K562 (cell line): ENCODE data around the gene NOL4L. TPM values are rescaled to one million over a fixed set of nuclear protein-coding genes. Genes with fewer than 3 reads are reported as not detected.

Experiments
- ATAC-seq: fragments of 200-7000 bp; cut with Tn5 transposase; 3 replicates; pipeline ENCODE4 v1.9.1; 2020; ENCODE audit warnings: moderate library complexity
- BruUV-seq: library from RNA; stranded (reverse); fragments of 400-500 nt; replicated peaks from 2 replicates; lab custom pipeline; 2021; lab: Mats Ljungman, UMichigan
- CTCF ChIA-PET: fragments of 300-600 bp; formaldehyde crosslinking; extraction: SDS; loops from one replicate; lab custom pipeline; 2021; ENCODE audit warnings: low intra/inter-chr PET ratio; lab: Yijun Ruan, JAX
- POLR2A ChIA-PET: fragments of 300-600, 350-650 bp; sonication (Branson Sonifier 250); formaldehyde crosslinking; extraction: SDS; loops from one replicate; lab custom pipeline; 2021; ENCODE audit warnings: antibody characterized with exemption, inconsistent platforms; lab: Yijun Ruan, JAX
- DNase-seq, 4 experiments: peaks; one replicate each; pipeline versions ENCODE4 v3.0.0 to v3.0.0-alpha.2; 2011 to 2018; ENCODE audit warnings: low spot score in 3 of 4, mixed read lengths in 3 of 4; ENCODE audit errors: extremely low read depth in 1 of 4
- FAIRE-seq: peaks from 2 replicates; lab custom pipeline; 2011; peaks lifted over from hg19 to GRCh38; lab: Jason Lieb, UNC
- H2AFZ ChIP-seq: 2 replicates; pipeline ENCODE4 v1.6.0; 2011; ENCODE audit warnings: low read depth, low read length, control low read depth, inconsistent platforms
- H3K27ac ChIP-seq: fragments of 200-600 bp; 3 replicates; pipeline ENCODE4 v1.8.0; 2011; ENCODE audit warnings: low read depth, mild to moderate bottlenecking, control low read depth, inconsistent platforms, low read length, moderate library complexity, mixed read lengths; ENCODE audit errors: extremely low read depth
- H3K27me3 ChIP-seq, 2 experiments: fragments of 300-600 bp in 1 of 2; 2 replicates in 1 of 2; 3 replicates in 1 of 2; pipeline versions ENCODE4 v1.6.0 to v1.8.0; 2011; ENCODE audit warnings: inconsistent platforms in 2 of 2, low read length in 2 of 2, mild to moderate bottlenecking in 1 of 2, mixed read lengths in 1 of 2, moderate library complexity in 1 of 2; ENCODE audit not compliant: control insufficient read depth in 2 of 2, insufficient read depth in 2 of 2
- H3K36me3 ChIP-seq: fragments of 300-600 bp; 3 replicates; pipeline ENCODE4 v1.8.0; 2011; ENCODE audit warnings: mild to moderate bottlenecking, low read length, inconsistent platforms; ENCODE audit not compliant: control insufficient read depth, insufficient read depth
- H3K4me1 ChIP-seq, 2 experiments: fragments of 200-600 bp in 1 of 2; replicated peaks in 1 of 2; 2 replicates in 1 of 2; 3 replicates in 1 of 2; pipeline versions ENCODE4 v1.5.1 to v1.8.0; 2011; ENCODE audit warnings: inconsistent platforms in 2 of 2, low read length in 2 of 2, mild to moderate bottlenecking in 1 of 2, mixed read lengths in 1 of 2, moderate library complexity in 1 of 2; ENCODE audit not compliant: control insufficient read depth in 2 of 2, insufficient read depth in 2 of 2
- H3K4me2 ChIP-seq: 2 replicates; pipeline ENCODE4 v1.6.1; 2011; ENCODE audit warnings: low read length, control low read depth, inconsistent platforms, mixed read lengths; ENCODE audit not compliant: insufficient read depth
- H3K4me3 ChIP-seq: fragments of 200-600 bp; sonication (generic), shearing (Covaris generic); 2 replicates; pipeline ENCODE4 v1.5.1; 2016; ENCODE audit warnings: control low read depth, inconsistent platforms
- H3K79me2 ChIP-seq: fragments of 200-600 bp; 3 replicates; pipeline ENCODE4 v1.8.0; 2011; ENCODE audit warnings: low read length, inconsistent platforms; ENCODE audit not compliant: control insufficient read depth, insufficient read depth
- H3K9ac ChIP-seq, 2 experiments: 2 replicates each; pipeline versions ENCODE4 v1.6.0 to v1.6.1; 2011; ENCODE audit warnings: low read depth in 2 of 2, low read length in 2 of 2, control low read depth in 1 of 2, inconsistent platforms in 1 of 2, mild to moderate bottlenecking in 1 of 2, mixed read lengths in 1 of 2; ENCODE audit not compliant: insufficient read depth in 1 of 2
- H3K9me1 ChIP-seq: one replicate; pipeline ENCODE4 v1.6.0; 2011; ENCODE audit warnings: inconsistent platforms, mild to moderate bottlenecking, low read length, moderate library complexity; ENCODE audit not compliant: control insufficient read depth, insufficient read depth
- H3K9me3 ChIP-seq: replicated peaks from 2 replicates; pipeline ENCODE4 v1.5.1; 2011; ENCODE audit warnings: low read depth, low read length, inconsistent platforms; ENCODE audit not compliant: control insufficient read depth, insufficient read depth
- H4K20me1 ChIP-seq: replicated peaks from 2 replicates; pipeline ENCODE4 v1.6.1; 2011; ENCODE audit warnings: low read length, inconsistent platforms, mixed read lengths; ENCODE audit not compliant: control insufficient read depth, insufficient read depth
- ELF4 ChIP-seq: fragments of 450-650 bp; formaldehyde crosslinking; IDR thresholded peaks from 2 replicates; pipeline ENCODE4 v1.4.0; 2022; ENCODE audit warnings: missing genetic modification characterization
- RBBP5 ChIP-seq: fragments of 200-600 bp; sonication (generic); IDR thresholded peaks from 2 replicates; pipeline ENCODE4 v1.6.1; 2012; ENCODE audit warnings: borderline replicate concordance, mild to moderate bottlenecking, low read length, control low read depth, inconsistent platforms; ENCODE audit not compliant: insufficient read depth, poor library complexity, severe bottlenecking
- ZKSCAN3 ChIP-seq: fragments of 250-450 bp; sonication (Bioruptor Pico); IDR thresholded peaks from 2 replicates; pipeline ENCODE4 v1.4.0; 2020
- ZNF398 ChIP-seq: fragments of 250-450 bp; sonication (Bioruptor Pico); IDR thresholded peaks from 2 replicates; pipeline ENCODE4 v1.8.0; 2021; ENCODE audit warnings: moderate library complexity, mild to moderate bottlenecking, inconsistent platforms
- ZNF431 ChIP-seq: sonication (generic); formaldehyde crosslinking; IDR thresholded peaks from 2 replicates; pipeline ENCODE4 v1.8.0; 2022; ENCODE audit warnings: mild to moderate bottlenecking, missing genetic modification reagents
- ZNF436 ChIP-seq: fragments of 250-450, 450-650 bp; sonication (Bioruptor Pico); formaldehyde crosslinking; IDR thresholded peaks from 2 replicates; pipeline ENCODE4 v1.7.0; 2020; ENCODE audit warnings: mild to moderate bottlenecking
- WGBS: fragments of 100-300 bp; shearing (Covaris generic); methylation state at CpG from one replicate; pipeline ENCODE4 v1.1.6; 2016; ENCODE audit warnings: low coverage, mixed read lengths; ENCODE audit not compliant: insufficient coverage; ENCODE audit errors: missing lambda C conversion rate; 5-methylcytosine and 5-hydroxymethylcytosine counted together
- in situ Hi-C: fragments of 300-500 bp; cut with MboI; formaldehyde crosslinking; loops from 4 replicates; pipeline ENCODE4 v1.15.0; 2018; ENCODE audit warnings: inconsistent platforms, mixed read lengths
- intact Hi-C: fragments of 100-400 bp; cut with micrococcal nuclease; formaldehyde crosslinking; loops from 2 replicates; pipeline ENCODE4 v1.14.2; 2022
- polyA plus RNA-seq, 8 experiments: library from polyadenylated mRNA; depleted of rRNA in 4 of 8; stranded (reverse) in 5 of 8; unstranded in 3 of 8; fragments of >200 nt; fragmentation: Nextera tagmentation in 2 of 8; fragmentation: Illumina TruSeq in 1 of 8; extraction: Ambion mirVana in 2 of 8; extraction: Trizol in 1 of 8; gene quantifications; 2 replicates each; pipeline versions ENCODE4 v1.2.1 to v1.2.3, GENCODE V29; 2011 to 2014; ENCODE audit warnings: inconsistent platforms in 1 of 8, missing spikeins in 1 of 8
- total RNA-seq, 7 experiments: library from RNA; depleted of rRNA in 6 of 7; stranded (reverse); fragments of >200 nt in 6 of 7; fragmentation: Illumina TruSeq in 2 of 7; extraction: Trizol in 2 of 7; gene quantifications; 2 replicates each; pipeline versions ENCODE4 v1.2.1 to v1.2.3, GENCODE V29; 2011 to 2021; ENCODE audit warnings: low replicate concordance in 1 of 7
- TF ChIP-seq, protein P1 (sequence below), 2 experiments: IDR thresholded peaks; 2 replicates each; pipeline ENCODE4 v1.6.1; 2011; ENCODE audit warnings: borderline replicate concordance in 1 of 2, control low read depth in 1 of 2, low read depth in 1 of 2, low read length in 1 of 2, mild to moderate bottlenecking in 1 of 2, mixed read lengths in 1 of 2, moderate library complexity in 1 of 2; ENCODE audit not compliant: insufficient read depth in 1 of 2, insufficient read length in 1 of 2, poor library complexity in 1 of 2, severe bottlenecking in 1 of 2; ENCODE audit errors: extremely low read depth in 1 of 2
- TF ChIP-seq, protein P2 (sequence below): fragments of 450-650 bp; formaldehyde crosslinking; IDR thresholded peaks from 2 replicates; pipeline ENCODE4 v1.4.0; 2022; ENCODE audit warnings: mild to moderate bottlenecking, moderate library complexity
- TF ChIP-seq, protein P3 (sequence below): fragments of 250-450 bp; sonication (Bioruptor Pico); IDR thresholded peaks from 2 replicates; pipeline ENCODE4 v1.8.0; 2021; ENCODE audit warnings: mild to moderate bottlenecking, moderate library complexity
- TF ChIP-seq, protein P4 (sequence below), 3 experiments: fragments of 200-800 bp in 1 of 3; sonication (Bioruptor generic) in 1 of 3; sonication (generic) in 1 of 3; formaldehyde crosslinking in 1 of 3; IDR thresholded peaks; 2 replicates each; pipeline versions ENCODE4 v1.6.1 to v1.8.0; 2016 to 2022; ENCODE audit warnings: mild to moderate bottlenecking in 2 of 3, missing compliant biosample characterization in 2 of 3, missing genetic modification characterization in 2 of 3, missing genetic modification reagents in 1 of 3

Gene NOL4L
- total and polyA plus RNA-seq, 9 of the 15 experiments (the other 6 are each of a cell fraction or from before 2014, with no cell fraction given): 5.1 to 36.2 (median 13.6) TPM

DNA sequence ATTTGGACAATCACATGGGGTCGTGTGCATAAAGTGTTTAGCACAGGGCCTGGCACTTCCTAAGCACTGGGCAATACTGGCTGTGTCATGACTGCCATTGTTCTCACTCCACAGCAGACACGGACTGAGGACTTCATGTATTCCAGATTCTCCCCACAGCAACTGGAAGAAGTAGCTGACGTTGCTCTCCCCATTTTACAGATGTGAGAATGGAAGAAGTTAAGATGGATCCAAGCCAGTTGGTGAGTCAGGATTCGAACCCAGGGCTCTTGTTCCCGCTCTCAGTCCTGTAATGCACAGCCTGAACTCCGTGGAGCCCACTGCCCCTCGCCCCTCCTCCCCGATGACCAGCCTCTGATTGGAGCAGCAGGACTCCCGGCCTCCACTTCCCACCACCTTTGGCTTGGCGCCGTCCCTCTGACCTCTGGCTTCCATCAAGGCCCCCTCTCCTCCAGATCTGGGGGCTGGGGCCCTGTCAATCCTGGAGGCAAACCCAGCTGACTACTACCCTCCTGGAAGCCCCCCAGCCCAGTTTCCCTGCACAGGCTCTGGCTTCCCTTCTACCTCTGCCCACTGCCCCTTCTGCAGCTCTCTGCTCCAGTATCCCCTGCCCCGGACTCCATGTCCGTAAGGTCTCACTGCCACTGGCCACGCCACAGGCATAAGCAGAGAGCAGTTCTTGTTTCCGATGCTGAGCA, 12.7 kb downstream of the NOL4L start:
- H2AFZ ChIP-seq: no peak overlapping the region
- peak overlapping the region; percentile 78 for H3K27ac ChIP-seq
- H3K4me3 ChIP-seq: no peak overlapping the region
- DNase-seq: no peak
- H3K27me3 ChIP-seq: no peaks in the 10 kb centered on the region; a peak in 1 of 5 replicates
- H3K4me2 ChIP-seq: peak overlapping the region; percentile 22; the same call in 1 of the 2 replicates
- ATAC-seq: no peak
- H3K79me2 ChIP-seq: peaks cover 100% of the 10 kb centered on the region
- intact Hi-C loops: no loop called here
- BruUV-seq: no TSS peak
- POLR2A ChIA-PET: interaction anchor here (0.6 to 1.7 kb wide), 3 partner anchors 10 to 984 kb away, joined by 3 to 5 read pairs (median 4); no protein-coding TSS in a partner anchor
- H4K20me1 ChIP-seq: no peaks in the 10 kb centered on the region
- H3K4me1 ChIP-seq: peaks cover 62 to 81% of the 10 kb centered on the region in 2 experiments
- H3K36me3 ChIP-seq: peaks cover 40% of the 10 kb centered on the region
- peak overlapping the region; percentile 5 to 88; a peak in 1 of 4 replicates for H3K9ac ChIP-seq
- WGBS: 75% methylated on average over 11 of the region's 15 CpGs
- CTCF ChIA-PET: no interaction called here
- no peaks in the 10 kb centered on the region for H3K9me3 ChIP-seq
- no peaks in the 10 kb centered on the region for H3K9me1 ChIP-seq
- no peak for FAIRE-seq
- in situ Hi-C loops: no loop called here
- TF ChIP-seq ZKSCAN3 (CRISPR knock-in tag): no peak
- no peak for TF ChIP-seq ELF4 (CRISPR knock-in tag)
- TF ChIP-seq ZNF431 (CRISPR knock-in tag): no peak
- TF ChIP-seq, protein P1, sequence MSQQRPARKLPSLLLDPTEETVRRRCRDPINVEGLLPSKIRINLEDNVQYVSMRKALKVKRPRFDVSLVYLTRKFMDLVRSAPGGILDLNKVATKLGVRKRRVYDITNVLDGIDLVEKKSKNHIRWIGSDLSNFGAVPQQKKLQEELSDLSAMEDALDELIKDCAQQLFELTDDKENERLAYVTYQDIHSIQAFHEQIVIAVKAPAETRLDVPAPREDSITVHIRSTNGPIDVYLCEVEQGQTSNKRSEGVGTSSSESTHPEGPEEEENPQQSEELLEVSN (IDR thresholded peaks at IDR 0.05; ENCODE audit: borderline replicate concordance in 1 of 2, extremely low read depth in 1 of 2, insufficient read depth in 1 of 2, insufficient read length in 1 of 2, low read depth in 1 of 2, low read length in 1 of 2, poor library complexity in 1 of 2, severe bottlenecking in 1 of 2): no peak
- TF ChIP-seq ZNF436 (CRISPR knock-in tag): no peak
- TF ChIP-seq, protein P2, sequence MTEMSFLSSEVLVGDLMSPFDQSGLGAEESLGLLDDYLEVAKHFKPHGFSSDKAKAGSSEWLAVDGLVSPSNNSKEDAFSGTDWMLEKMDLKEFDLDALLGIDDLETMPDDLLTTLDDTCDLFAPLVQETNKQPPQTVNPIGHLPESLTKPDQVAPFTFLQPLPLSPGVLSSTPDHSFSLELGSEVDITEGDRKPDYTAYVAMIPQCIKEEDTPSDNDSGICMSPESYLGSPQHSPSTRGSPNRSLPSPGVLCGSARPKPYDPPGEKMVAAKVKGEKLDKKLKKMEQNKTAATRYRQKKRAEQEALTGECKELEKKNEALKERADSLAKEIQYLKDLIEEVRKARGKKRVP: no peak
- TF ChIP-seq RBBP5: no peak
- TF ChIP-seq, protein P3, sequence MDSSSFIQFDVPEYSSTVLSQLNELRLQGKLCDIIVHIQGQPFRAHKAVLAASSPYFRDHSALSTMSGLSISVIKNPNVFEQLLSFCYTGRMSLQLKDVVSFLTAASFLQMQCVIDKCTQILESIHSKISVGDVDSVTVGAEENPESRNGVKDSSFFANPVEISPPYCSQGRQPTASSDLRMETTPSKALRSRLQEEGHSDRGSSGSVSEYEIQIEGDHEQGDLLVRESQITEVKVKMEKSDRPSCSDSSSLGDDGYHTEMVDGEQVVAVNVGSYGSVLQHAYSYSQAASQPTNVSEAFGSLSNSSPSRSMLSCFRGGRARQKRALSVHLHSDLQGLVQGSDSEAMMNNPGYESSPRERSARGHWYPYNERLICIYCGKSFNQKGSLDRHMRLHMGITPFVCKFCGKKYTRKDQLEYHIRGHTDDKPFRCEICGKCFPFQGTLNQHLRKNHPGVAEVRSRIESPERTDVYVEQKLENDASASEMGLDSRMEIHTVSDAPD (CRISPR knock-in tag): no peak
- no peak for TF ChIP-seq ZNF398 (CRISPR knock-in tag)
- TF ChIP-seq, protein P4, sequence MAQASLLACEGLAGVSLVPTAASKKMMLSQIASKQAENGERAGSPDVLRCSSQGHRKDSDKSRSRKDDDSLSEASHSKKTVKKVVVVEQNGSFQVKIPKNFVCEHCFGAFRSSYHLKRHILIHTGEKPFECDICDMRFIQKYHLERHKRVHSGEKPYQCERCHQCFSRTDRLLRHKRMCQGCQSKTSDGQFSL (CRISPR knock-in tag; IDR thresholded peaks at IDR 0.05): no peak
- TF ChIP-seq, protein P4 (tag; IDR thresholded peaks at IDR 0.05): no peak
